DMS 273 treated with DMSO at 0.1 percent for 48 hours (cell line): Measurements from ENCODE around the gene RIC8A.

ENCODE experiments used
- DNase-seq: peaks from one replicate; lab custom pipeline; 2025; lab: John Stamatoyannopoulos, UW

RIC8A gene

GRCh38 chr11:204587-205109 is 2.9 kb upstream of the RIC8A start:
- no peak for DNase-seq

GRCh38 chr11:205221-206001 is 2.1 kb upstream of the RIC8A start:
- DNase-seq = no peak

GRCh38 chr11:206002-206384 is 1.5 kb upstream of the RIC8A start:
- DNase-seq = no peak

GRCh38 chr11:206526-207207 is 841 bp upstream of the RIC8A start:
- DNase-seq = no peak

GRCh38 chr11:207863-208180 is 314 bp downstream of the RIC8A start:
- no peak for DNase-seq

- DNase-seq = no peak
Measured at GRCh38 chr11:208181-208916, 841 bp downstream of the RIC8A start.

- no peak for DNase-seq
Measured at GRCh38 chr11:208917-209260, 1.4 kb downstream of the RIC8A start.

- DNase-seq = no peak
Measured at GRCh38 chr11:209275-210121, 2.0 kb downstream of the RIC8A start.

- no peak for DNase-seq
Measured at GRCh38 chr11:210122-210802, 2.8 kb downstream of the RIC8A start.

- DNase-seq = no peak
Measured at GRCh38 chr11:210803-211180, 3.3 kb downstream of the RIC8A start.

- DNase-seq = no peak
Measured at GRCh38 chr11:211295-211694, 3.8 kb downstream of the RIC8A start.

- no peak for DNase-seq
Measured at GRCh38 chr11:211741-212140, 4.2 kb downstream of the RIC8A start.

GRCh38 chr11:212150-213100 is 4.9 kb downstream of the RIC8A start:
- DNase-seq = no peak

- DNase-seq = no peak
Measured at GRCh38 chr11:213111-213510, 5.6 kb downstream of the RIC8A start.

GRCh38 chr11:214083-214482 is 6.6 kb downstream of the RIC8A start:
- no peak for DNase-seq

GRCh38 chr11:215581-216037 is 8.1 kb downstream of the RIC8A start:
- DNase-seq = no peak

GRCh38 chr11:216081-216974 is 8.8 kb downstream of the RIC8A start:
- no peak for DNase-seq

GRCh38 chr11:217704-218103 is 10.2 kb downstream of the RIC8A start:
- DNase-seq = no peak
